ENCODE results near the gene COL9A3.

COL9A3 gene

GRCh38 chr20:62807444-62808210 lies 9.2 kb upstream of the COL9A3 start:
- no peak overlapping the region for H3K4me3 ChIP-seq (ENCODE audit: low read length)
- no peak for DNase-seq (ENCODE audit: low read depth)
- TF ChIP-seq CTCF (conservative IDR thresholded peaks at IDR 0.05; ENCODE audit: low read depth, low read length), result no peak

GRCh38 chr20:62808211-62808865 lies 8.5 kb upstream of the COL9A3 start:
- H3K4me3 ChIP-seq (ENCODE audit: low read length), result no peak overlapping the region
- DNase-seq (ENCODE audit: low read depth), result no peak
- peak; percentile 89 for TF ChIP-seq CTCF (conservative IDR thresholded peaks at IDR 0.05; ENCODE audit: low read depth, low read length)

- TF ChIP-seq CTCF (conservative IDR thresholded peaks at IDR 0.05; ENCODE audit: low read depth, low read length), result no peak
- no peak overlapping the region for H3K4me3 ChIP-seq (ENCODE audit: low read length)
- no peak for DNase-seq (ENCODE audit: low read depth)
Observed at GRCh38 chr20:62809530-62810428, 7.1 kb upstream of the COL9A3 start.

- DNase-seq (ENCODE audit: low read depth), result no peak
- no peak overlapping the region for H3K4me3 ChIP-seq (ENCODE audit: low read length)
- no peak for TF ChIP-seq CTCF (conservative IDR thresholded peaks at IDR 0.05; ENCODE audit: low read depth, low read length)
Observed at GRCh38 chr20:62811320-62811719, 5.5 kb upstream of the COL9A3 start.

- no peak overlapping the region for H3K4me3 ChIP-seq (ENCODE audit: low read length)
- DNase-seq (ENCODE audit: low read depth), result no peak
- TF ChIP-seq CTCF (conservative IDR thresholded peaks at IDR 0.05; ENCODE audit: low read depth, low read length), result no peak
Observed at GRCh38 chr20:62811720-62812119, 5.1 kb upstream of the COL9A3 start.

GRCh38 chr20:62812181-62812906 lies 4.5 kb upstream of the COL9A3 start:
- DNase-seq (ENCODE audit: low read depth), result no peak
- TF ChIP-seq CTCF (conservative IDR thresholded peaks at IDR 0.05; ENCODE audit: low read depth, low read length), result no peak
- H3K4me3 ChIP-seq (ENCODE audit: low read length), result no peak overlapping the region

Measured in retinal pigment epithelial cell (primary cell).